ENCODE measurements around the gene SNORC.

DNA sequence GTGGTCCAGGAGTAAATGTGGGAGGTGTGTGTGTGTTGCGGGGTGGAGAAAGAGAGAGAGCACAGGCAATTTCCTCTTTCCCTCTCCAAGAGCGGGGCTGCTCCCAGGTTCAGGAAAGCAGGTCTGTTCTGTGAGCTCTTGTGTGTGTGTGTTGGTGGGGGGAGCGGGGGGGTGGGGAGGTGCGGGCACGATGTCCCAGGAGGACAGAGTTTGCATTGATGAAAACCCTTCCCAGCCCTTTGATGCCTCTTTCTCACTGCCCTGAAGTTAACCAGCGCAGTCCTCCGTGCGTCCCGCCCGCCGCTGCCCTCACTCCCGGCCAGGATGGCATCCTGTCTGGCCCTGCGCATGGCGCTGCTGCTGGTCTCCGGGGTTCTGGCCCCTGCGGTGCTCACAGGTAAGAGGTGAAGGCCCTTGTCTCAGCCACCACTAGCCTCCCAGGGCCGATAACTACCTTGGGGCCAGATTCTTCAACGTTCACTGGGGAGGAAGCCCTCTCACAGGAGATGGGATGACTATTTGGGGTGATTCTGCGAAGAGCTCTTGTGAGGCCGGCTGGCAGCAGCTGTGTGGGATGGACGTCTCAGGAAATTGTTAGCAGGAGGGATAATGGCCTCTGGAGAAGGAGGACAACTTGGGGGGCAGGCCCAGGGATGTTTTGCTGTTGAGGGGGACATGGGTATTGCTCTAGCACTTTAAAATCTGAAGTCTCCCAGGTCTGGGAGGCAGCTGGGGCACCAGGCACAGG is at the start of gene SNORC:
- TF ChIP-seq POLR2A (IDR thresholded peaks at IDR 0.05): no peak
- TF ChIP-seq, protein P1, sequence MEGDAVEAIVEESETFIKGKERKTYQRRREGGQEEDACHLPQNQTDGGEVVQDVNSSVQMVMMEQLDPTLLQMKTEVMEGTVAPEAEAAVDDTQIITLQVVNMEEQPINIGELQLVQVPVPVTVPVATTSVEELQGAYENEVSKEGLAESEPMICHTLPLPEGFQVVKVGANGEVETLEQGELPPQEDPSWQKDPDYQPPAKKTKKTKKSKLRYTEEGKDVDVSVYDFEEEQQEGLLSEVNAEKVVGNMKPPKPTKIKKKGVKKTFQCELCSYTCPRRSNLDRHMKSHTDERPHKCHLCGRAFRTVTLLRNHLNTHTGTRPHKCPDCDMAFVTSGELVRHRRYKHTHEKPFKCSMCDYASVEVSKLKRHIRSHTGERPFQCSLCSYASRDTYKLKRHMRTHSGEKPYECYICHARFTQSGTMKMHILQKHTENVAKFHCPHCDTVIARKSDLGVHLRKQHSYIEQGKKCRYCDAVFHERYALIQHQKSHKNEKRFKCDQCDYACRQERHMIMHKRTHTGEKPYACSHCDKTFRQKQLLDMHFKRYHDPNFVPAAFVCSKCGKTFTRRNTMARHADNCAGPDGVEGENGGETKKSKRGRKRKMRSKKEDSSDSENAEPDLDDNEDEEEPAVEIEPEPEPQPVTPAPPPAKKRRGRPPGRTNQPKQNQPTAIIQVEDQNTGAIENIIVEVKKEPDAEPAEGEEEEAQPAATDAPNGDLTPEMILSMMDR (IDR thresholded peaks at IDR 0.05): no peak

Measured in right lobe of liver (tissue), 4 donors.